ENCODE data around the gene PLEKHA7. TPM values are rescaled to one million over a fixed set of nuclear protein-coding genes. Genes with fewer than 3 reads are reported as not detected.

The PLEKHA7 gene
- total and polyA plus RNA-seq, 2 experiments from 2014 or later, result 0.43 TPM; not detected in 1

GRCh38 chr11:16933756-16934603 is 80.2 kb downstream of the PLEKHA7 start:
- no peaks in the 10 kb centered on the region for H3K9me2 ChIP-seq (ENCODE audit: insufficient read depth)
- H3K4me1 ChIP-seq (ENCODE audit: insufficient read depth), result no peaks in the 10 kb centered on the region
- in situ Hi-C loops (cut with MboI), result no loop called here
- H3K79me2 ChIP-seq (ENCODE audit: insufficient read depth), result no peaks in the 10 kb centered on the region
- H3K9me3 ChIP-seq (ENCODE audit: low read depth), result no peaks in the 10 kb centered on the region
- no peak overlapping the region for H3K27ac ChIP-seq
- no peak overlapping the region for H3K4me2 ChIP-seq (ENCODE audit: unreplicated experiment)
- no peak overlapping the region for H2AFZ ChIP-seq
- no peak overlapping the region for H3K4me3 ChIP-seq
- no peak overlapping the region for H3K9ac ChIP-seq
- no peak for TF ChIP-seq EZH2phosphoT487 (IDR thresholded peaks at IDR 0.05; ENCODE audit: insufficient read depth, low read depth)
- TF ChIP-seq EZH2 (IDR thresholded peaks at IDR 0.05; ENCODE audit: insufficient read depth, poor library complexity, severe bottlenecking), result no peak
- H3K27me3 ChIP-seq (replicated peaks; ENCODE audit: insufficient read depth), result peaks cover 17% of the 10 kb centered on the region
- H3K36me3 ChIP-seq (ENCODE audit: low read depth), result no peaks in the 10 kb centered on the region
- DNase-seq, result no peak
- H4K20me1 ChIP-seq (ENCODE audit: insufficient read depth), result no peaks in the 10 kb centered on the region
- WGBS, 2 experiments (ENCODE audit: low coverage in 1 of 2, low lambda C conversion rate in 2 of 2, missing lambda C conversion rate in 2 of 2), result 79 to 82% methylated on average over 8 of the region's 8 CpGs
- H3F3A ChIP-seq (ENCODE audit: insufficient read depth), result no peaks in the 10 kb centered on the region

GRCh38 chr11:16933291-16933690 is 80.9 kb downstream of the PLEKHA7 start:
- Histone ChIP-seq H3K9me3 (ENCODE audit: low read depth) (no peaks in the 10 kb centered on the region), H2AFZ (no peak overlapping the region), H3K36me3 (ENCODE audit: low read depth) (no peaks in the 10 kb centered on the region), H3K27ac (no peak overlapping the region), H3K9ac (no peak overlapping the region), H3K79me2 (ENCODE audit: insufficient read depth) (no peaks in the 10 kb centered on the region), H3K9me2 (ENCODE audit: insufficient read depth) (no peaks in the 10 kb centered on the region), H3K4me1 (ENCODE audit: insufficient read depth) (no peaks in the 10 kb centered on the region), H3K4me3 (no peak overlapping the region), H3F3A (ENCODE audit: insufficient read depth) (no peaks in the 10 kb centered on the region), H3K4me2 (ENCODE audit: unreplicated experiment) (no peak overlapping the region), H4K20me1 (ENCODE audit: insufficient read depth) (no peaks in the 10 kb centered on the region), H3K27me3 (replicated peaks; ENCODE audit: insufficient read depth) (peaks cover 10% of the 10 kb centered on the region)
- no peak for DNase-seq
- in situ Hi-C loops (cut with MboI), result no loop called here
- no peak for TF ChIP-seq EZH2phosphoT487 (IDR thresholded peaks at IDR 0.05; ENCODE audit: insufficient read depth, low read depth)
- no peak for TF ChIP-seq EZH2 (IDR thresholded peaks at IDR 0.05; ENCODE audit: insufficient read depth, poor library complexity, severe bottlenecking)
- 44 to 50% methylated on average over 1 of the region's 1 CpG for WGBS, 2 experiments (ENCODE audit: low coverage in 1 of 2, low lambda C conversion rate in 2 of 2, missing lambda C conversion rate in 2 of 2)

GRCh38 chr11:16928044-16928443 is 86.2 kb downstream of the PLEKHA7 start:
- no peaks in the 10 kb centered on the region for H3K9me2 ChIP-seq (ENCODE audit: insufficient read depth)
- peaks cover 49% of the 10 kb centered on the region for H3K27me3 ChIP-seq (replicated peaks; ENCODE audit: insufficient read depth)
- no peaks in the 10 kb centered on the region for H3F3A ChIP-seq (ENCODE audit: insufficient read depth)
- no peak overlapping the region for H3K27ac ChIP-seq
- no peak overlapping the region for H3K9ac ChIP-seq
- H4K20me1 ChIP-seq (ENCODE audit: insufficient read depth), result no peaks in the 10 kb centered on the region
- in situ Hi-C loops (cut with MboI), result no loop called here
- no peak overlapping the region for H3K4me3 ChIP-seq
- H3K36me3 ChIP-seq (ENCODE audit: low read depth), result no peaks in the 10 kb centered on the region
- no peaks in the 10 kb centered on the region for H3K4me1 ChIP-seq (ENCODE audit: insufficient read depth)
- H3K79me2 ChIP-seq (ENCODE audit: insufficient read depth), result no peaks in the 10 kb centered on the region
- H3K9me3 ChIP-seq (ENCODE audit: low read depth), result no peaks in the 10 kb centered on the region
- TF ChIP-seq EZH2 (IDR thresholded peaks at IDR 0.05; ENCODE audit: insufficient read depth, poor library complexity, severe bottlenecking), result no peak
- TF ChIP-seq EZH2phosphoT487 (IDR thresholded peaks at IDR 0.05; ENCODE audit: insufficient read depth, low read depth), result no peak
- no peak overlapping the region for H2AFZ ChIP-seq
- DNase-seq, result no peak
- 64 to 83% methylated on average over 4 of the region's 4 CpGs for WGBS, 2 experiments (ENCODE audit: low coverage in 1 of 2, low lambda C conversion rate in 2 of 2, missing lambda C conversion rate in 2 of 2)
- no peak overlapping the region for H3K4me2 ChIP-seq (ENCODE audit: unreplicated experiment)

GRCh38 chr11:16926883-16927626 is 87.2 kb downstream of the PLEKHA7 start:
- H3K4me1 ChIP-seq (ENCODE audit: insufficient read depth), result no peaks in the 10 kb centered on the region
- no peaks in the 10 kb centered on the region for H3K36me3 ChIP-seq (ENCODE audit: low read depth)
- no peaks in the 10 kb centered on the region for H4K20me1 ChIP-seq (ENCODE audit: insufficient read depth)
- H3K27me3 ChIP-seq (replicated peaks; ENCODE audit: insufficient read depth), result peaks cover 51% of the 10 kb centered on the region
- H2AFZ ChIP-seq, result no peak overlapping the region
- H3K9ac ChIP-seq, result no peak overlapping the region
- in situ Hi-C loops (cut with MboI), result no loop called here
- DNase-seq, result no peak
- H3K9me2 ChIP-seq (ENCODE audit: insufficient read depth), result no peaks in the 10 kb centered on the region
- no peak overlapping the region for H3K4me2 ChIP-seq (ENCODE audit: unreplicated experiment)
- no peaks in the 10 kb centered on the region for H3K9me3 ChIP-seq (ENCODE audit: low read depth)
- no peak overlapping the region for H3K4me3 ChIP-seq
- no peaks in the 10 kb centered on the region for H3F3A ChIP-seq (ENCODE audit: insufficient read depth)
- no peak for TF ChIP-seq EZH2phosphoT487 (IDR thresholded peaks at IDR 0.05; ENCODE audit: insufficient read depth, low read depth)
- TF ChIP-seq EZH2 (IDR thresholded peaks at IDR 0.05; ENCODE audit: insufficient read depth, poor library complexity, severe bottlenecking), result no peak
- H3K79me2 ChIP-seq (ENCODE audit: insufficient read depth), result no peaks in the 10 kb centered on the region
- WGBS, 2 experiments (ENCODE audit: low coverage in 1 of 2, low lambda C conversion rate in 2 of 2, missing lambda C conversion rate in 2 of 2), result 71 to 74% methylated on average over 9 of the region's 9 CpGs
- H3K27ac ChIP-seq, result no peak overlapping the region
